NCI-H774 (cell line): ENCODE data around the gene SYT15.
"Not testable (repeated sequence)": the region's sequence is repeated elsewhere in the genome, so short reads cannot be mapped to it uniquely, and the experiment has no call there.

Experiments
- DNase-seq: peaks from one replicate; lab custom pipeline; 2025; lab: John Stamatoyannopoulos, UW

The SYT15 gene

DNA sequence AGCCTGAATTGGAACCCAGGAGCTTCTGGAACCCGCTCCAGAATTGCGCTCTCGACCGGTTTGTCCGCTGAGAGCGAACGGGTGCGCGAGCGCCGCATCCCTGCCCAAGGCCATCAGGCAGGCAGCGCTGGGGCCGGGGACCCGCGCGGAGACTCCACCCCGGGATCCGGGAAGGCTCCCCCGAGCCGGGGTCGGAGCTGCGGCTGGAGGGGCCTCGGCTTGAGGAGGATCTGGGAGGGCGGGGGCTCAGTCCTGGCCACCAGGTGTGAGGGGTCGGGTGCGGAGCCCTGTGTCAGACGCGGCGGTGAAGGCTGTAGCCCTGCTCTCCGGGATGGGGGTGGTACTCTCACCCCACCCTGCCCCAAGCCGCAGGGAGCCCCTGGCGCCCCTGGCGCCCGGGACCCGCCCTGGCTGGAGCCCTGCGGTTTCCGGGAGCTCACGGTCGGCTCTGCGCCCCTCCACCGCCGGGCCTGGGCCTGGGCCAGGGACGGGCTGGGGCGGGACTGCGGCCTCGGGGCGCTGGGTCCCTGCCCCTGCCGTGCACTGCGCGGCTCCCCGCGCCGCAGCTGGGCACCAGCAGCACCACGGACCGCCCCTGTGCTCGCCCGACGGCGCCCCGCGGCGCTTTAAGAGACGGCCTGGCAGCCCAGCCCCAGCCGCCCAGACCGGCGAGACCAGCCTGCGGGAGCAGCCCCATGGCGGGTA is at the start of gene SYT15:
Gene SYT15 (plus strand): TSS at position 655 of the 705 bp plus-strand sequence. CDS start 41 bp downstream, at position 696.
- not testable (repeated sequence) for DNase-seq

DNA sequence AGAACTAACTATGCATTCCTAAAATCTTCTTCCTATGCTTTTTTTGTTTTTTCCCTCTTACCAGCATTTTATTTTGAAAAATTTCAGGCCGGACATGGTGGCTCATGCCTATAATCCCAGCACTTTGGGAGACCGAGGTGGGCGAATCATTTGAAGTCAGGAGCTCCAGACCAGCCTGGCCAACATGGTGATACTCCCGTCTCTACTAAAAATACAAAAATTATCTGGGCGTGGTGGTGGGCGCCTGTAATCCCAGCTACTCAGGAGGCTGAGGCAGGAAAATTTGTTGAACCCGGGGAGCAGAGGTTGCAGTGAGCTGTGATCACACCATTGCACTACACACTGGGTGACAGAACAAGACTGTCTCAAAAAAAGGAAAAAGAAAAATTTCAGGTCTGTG is 49.2 kb upstream of the SYT15 start:
- DNase-seq = not testable (repeated sequence)

DNA sequence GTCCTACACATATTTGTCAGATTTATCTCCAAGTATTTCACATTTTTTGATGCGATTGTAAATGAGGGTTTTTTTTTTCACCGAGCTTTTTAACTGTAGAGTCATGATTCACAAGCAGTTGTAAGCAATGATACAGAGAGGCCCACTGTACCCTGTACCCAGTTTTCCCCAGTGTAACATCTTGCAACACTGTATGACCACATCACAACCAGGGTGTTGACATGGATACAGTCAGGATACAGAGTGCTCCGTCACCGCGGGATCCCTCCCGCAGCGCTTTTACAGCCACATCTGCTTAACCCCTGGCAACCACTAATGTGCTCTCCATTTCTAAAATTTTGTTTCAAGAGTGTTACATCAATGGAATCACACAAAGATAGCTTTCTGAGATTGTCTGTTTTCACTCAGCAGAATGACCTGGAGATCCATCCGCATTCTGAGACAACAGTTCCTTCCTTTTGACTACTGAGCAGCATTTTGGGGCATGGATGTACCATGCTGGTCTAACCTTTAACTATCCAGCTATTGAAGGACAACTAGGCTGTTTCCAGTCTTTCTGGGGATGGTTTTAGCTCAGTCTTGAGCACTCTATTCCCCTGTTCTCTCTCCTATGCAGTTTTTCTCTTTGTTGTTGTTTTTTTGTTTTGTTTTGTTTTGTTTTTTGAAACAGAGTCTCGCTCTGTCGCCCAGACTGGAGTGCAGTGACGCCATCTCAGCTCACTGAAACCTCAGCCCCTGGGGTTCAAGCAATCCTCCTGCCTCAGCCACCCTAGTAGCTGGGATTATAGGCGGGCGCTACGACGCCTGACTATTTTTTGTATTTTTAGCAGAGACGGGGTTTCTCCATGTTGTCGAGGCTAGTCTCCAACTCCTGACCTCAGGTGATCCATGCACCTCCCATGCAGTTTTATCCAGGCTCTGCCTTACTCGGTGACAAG is 48.4 kb upstream of the SYT15 start:
- no peak for DNase-seq

DNA sequence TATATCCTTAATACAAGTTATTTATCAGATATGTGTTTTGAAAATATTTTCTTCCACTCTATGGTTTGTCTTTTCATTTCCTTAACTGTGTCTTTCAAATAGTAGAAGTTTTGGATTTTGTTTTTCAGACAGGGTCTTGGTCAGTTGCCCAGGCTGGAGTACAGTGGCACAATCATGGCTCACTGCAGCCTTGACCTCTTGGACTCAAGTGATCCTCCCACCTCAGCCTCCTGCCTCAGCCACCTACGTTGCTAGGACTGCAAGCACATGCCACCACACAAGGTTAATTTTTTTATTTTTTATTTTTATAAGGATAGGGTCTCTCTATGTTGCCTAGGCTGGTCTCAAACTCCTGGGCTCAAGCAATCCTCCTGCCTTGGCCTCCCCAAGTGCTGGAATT is 46.7 kb upstream of the SYT15 start:
- DNase-seq = not testable (repeated sequence)

DNA sequence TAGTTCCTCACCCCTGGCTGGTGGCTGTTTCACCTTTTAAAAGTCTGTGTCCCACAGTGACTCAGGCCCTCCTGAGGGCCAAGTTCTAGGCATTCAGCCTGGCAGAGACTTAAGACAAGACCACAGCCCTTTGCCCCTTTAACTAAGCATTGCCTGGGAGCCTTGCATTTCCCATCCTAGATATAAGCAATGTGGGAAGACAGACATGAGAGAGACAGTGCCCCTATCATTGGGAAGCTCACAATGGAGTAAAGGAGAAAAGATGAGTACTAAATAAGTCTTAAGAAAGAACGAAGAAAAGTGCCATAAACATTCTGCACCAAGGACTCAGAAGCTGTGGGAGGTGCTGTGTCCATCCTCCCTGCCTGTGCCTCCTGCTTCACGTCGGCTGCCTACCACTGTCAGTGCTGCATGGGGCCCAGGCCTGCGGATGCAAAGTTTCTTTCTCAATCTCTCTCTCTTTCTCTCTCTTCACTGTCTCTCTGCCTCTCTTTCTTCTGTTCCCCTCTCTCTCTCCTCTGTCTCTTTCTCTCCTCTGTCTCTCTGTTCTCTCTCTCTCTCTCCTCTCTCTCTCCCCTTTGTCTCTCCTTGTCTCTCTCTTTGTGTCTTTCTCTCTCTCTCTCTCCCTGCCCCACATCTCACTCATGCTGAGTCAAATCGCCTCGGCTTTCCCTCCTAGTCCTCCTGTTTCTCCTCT is 44.0 kb upstream of the SYT15 start:
- DNase-seq = no peak

DNA sequence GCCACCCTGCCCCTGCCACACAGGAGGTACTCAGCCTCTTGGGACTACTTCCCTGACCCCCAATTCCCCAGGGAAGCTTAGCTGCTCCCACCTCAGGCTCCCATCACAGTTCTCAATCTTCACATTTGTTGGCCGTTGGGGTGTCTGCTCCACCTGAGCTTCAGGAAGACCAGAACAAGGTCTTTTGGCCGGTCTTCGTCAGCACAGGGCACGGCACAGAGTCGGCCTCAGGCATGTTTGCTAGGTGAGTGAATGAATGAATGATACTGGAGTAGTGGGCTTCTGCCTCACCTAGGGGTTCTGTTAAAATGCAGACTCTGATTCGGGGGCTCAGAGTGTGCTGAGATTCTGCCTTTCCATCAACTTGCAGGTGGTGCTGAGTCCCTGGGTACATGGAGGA is 42.8 kb upstream of the SYT15 start:
- DNase-seq = no peak

DNA sequence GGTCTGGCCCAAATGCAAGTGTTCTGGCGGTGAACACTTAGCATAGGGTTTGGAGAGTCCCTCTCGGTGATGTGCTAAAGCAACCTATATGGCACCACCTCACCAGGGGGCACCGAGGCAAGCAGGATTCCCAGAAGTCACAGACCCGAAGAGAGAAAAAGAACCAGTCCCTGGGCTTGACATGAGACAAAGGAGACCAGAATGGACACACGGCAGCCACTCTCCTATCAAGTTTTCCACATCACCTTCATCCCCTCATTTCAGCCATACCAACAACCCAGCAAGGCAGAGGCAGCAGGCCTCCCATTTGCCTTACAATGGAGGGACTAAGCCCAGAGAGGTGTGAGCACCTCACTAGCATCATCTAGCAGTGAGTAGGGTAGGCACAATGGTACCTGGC is 42.1 kb upstream of the SYT15 start:
- no peak for DNase-seq

DNA sequence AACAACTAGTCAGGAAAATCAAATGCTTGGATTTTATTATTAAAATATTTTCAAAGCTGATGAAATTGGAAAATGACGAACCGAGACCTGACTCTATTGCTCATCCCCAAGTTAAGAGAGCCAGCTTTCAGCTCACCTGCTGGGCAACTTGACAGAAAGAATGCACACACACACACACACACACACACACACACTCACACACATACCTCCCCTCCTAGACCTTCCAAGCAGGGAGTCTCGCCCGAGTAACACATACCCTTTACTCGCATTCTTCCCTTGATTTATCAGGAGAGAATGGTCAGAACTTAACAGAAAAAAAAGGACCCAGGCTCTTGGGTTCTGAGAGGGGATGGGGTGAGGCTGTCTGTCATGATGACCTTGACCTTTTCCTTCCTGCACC is 41.6 kb upstream of the SYT15 start:
- DNase-seq = no peak

DNA sequence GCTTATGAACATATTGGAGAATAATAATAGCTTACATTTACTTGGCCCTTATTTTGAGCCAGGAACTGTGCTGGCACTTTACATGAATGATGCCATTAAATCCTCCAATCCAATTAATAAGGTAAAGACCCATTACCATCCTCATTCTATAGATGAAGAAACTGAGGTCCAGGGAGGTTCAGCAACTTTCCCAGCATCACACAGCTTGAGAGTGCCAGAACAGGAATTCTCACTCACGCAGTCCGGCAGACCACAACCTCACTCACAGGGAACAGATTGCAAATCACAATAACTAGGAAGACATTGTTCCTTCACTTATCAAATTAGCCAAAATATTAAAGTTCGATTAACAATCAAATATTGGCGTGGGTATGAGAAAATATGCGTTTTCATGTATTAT is 40.8 kb upstream of the SYT15 start:
- no peak for DNase-seq

DNA sequence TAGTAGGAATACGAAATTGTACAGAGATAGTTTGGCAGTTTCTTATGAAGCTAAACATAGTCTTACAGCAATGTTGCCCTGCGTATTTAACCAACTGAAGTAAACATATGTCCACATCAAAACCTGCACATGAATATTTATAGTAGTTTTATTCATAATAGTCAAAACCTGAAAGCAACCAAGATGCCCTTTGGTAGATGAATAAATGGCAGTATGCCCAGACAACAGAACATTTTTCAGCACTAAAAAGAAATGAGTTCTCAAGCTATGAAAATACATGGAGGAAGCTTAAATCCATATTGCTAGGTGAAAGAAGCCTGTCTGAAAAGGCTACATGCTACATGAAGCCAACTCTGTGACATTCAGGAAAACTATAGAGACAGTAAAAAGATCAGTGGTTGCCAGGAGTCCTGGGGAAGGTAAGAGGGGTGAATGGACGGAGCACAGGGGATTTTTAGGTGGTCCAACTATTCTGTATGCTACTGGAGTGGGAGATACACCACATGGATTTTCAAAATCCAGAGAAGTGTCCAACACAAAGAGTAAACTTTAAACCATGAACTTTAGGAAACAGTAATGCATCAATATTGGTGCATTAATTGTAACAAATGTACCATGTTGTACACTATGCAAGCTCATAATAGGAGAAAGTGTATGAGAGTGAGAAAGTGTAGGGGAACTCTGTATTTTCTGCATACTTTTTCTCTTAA is 40.1 kb upstream of the SYT15 start:
- DNase-seq = no peak

DNA sequence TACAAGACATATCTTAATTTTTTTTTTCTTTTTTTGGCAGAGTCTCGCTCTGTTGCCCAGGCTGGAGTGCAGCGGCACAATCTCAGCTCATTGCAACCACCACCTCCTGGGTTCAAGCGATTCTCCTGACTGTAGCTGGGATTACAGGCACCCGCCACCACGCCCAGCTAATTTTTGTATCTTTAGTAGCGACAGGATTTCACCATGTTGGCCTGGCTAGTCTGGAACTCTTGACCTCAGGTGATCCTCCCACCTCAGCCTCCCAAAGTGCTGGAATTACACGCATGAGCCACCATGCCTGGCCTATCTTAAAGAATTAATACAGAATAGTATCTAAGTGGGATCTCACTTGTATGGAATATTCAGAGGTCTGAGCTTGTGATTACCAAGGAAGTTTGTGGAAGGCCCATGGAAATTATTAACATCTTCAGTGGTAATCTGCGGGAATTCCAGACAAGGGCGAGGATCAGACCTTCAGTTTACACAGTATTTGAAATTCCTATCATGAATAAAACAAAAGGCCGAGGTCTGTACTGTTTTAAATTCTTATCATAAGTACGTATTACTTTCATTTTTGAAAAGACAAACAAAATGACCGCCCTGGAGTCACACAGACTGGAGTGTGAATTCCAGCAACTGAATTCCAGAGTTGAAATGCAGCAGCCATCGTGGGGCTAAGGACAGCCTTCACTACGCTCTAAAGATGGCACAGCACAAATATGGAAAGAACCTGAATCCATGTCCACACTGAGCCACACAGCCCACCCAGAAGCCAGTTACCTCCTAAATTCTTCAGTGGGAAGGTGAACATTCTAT is 39.1 kb upstream of the SYT15 start:
- DNase-seq = no peak

DNA sequence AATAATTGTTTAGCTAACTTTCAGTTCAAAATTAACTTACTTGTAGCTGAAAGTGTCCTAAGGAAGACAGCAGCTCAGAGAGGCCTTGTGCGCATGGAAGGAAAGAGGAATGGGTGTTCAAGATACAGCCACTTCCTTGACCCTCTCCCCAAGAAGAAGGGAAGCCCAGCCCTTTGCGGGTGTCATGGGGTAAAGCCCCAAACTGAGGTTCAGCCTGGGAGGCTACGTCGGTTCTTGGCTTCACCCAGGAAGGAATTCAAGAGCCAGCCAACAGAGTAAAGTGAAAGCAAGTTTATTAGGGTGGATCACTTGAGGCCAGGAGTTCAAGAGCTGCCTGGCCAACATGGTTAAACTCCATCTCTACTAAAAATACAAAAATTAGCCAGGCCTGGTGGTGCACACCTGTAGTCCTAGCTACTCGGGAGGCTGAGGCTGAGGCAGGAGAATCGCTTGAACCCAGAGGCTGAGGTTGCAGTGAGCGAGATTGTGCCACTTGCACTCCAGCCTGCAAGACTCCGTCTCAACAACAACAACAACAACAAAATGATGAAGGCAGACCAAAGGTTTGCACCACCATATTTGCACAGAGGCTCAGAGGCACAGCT is 38.4 kb upstream of the SYT15 start:
- no peak for DNase-seq

DNA sequence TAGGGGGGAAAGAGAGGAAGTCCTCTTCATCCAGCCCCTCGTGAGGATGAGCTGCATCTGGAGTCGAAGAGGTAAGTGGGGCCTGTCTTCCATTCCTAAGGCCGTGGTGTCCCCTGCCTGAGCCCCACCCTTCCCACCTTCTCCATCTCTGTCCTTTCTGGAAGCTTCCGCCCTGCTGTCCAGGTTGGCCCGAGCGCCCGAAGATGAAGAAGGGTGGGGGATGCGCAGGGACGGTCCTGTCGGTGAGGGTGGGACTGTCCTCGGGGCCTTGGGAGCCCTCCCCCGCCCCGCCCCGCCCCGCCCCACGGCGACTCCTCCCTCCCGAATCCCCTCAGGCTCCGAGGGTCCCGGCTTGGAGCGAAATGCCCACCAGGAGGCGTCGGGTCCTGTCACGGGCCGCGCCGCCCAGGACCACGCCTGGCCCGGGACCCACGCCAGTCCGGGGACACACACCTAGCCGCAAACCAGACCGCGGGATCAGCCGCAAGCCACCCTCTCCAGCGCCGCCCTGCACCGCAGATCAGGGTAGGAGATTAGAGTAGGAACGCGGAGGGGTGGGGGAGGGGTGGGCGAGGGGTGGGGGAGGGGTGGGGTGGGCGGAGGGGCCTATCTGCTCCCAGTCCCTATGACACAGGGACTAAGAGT is 37.8 kb upstream of the SYT15 start:
- DNase-seq = no peak

DNA sequence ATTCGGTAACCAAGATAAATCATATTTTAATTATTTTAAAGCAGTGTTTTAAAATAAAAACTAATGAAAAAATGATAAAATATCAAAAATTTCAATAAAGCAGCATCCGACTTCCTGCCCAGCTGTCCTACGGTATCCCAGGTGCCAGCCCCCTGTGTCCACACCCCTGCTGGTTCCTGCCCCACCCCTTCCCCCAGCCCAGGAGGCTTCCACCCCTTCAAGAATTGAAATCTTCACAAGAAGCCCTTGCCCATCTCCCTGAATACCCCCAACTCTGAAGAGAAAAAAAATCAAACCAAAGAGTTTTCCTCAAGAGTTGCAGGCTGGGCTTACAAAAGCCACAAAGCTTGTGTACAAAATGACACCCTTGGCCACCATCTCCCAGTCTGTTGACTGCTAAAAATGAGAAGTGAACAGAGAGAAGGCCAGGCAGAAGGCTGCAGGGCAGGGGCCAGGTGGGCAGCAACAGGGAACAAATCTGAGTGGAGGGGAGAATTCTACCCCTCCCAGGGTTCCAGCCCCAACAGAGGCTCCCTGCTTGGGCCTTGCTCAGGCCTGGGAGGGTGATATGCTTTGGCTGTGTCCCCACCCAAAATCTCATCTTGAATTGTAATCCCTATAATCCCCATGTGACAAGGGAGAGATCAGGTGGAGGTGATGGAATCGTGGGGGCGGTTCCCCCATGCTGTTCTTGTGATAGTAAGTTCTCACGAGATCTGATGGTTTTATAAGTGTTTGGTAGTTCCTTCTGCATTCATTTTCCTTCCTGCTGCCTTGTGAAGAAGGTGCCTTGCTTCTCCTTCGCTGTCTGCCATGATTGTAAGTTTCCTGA is 37.0 kb upstream of the SYT15 start:
- no peak for DNase-seq

DNA sequence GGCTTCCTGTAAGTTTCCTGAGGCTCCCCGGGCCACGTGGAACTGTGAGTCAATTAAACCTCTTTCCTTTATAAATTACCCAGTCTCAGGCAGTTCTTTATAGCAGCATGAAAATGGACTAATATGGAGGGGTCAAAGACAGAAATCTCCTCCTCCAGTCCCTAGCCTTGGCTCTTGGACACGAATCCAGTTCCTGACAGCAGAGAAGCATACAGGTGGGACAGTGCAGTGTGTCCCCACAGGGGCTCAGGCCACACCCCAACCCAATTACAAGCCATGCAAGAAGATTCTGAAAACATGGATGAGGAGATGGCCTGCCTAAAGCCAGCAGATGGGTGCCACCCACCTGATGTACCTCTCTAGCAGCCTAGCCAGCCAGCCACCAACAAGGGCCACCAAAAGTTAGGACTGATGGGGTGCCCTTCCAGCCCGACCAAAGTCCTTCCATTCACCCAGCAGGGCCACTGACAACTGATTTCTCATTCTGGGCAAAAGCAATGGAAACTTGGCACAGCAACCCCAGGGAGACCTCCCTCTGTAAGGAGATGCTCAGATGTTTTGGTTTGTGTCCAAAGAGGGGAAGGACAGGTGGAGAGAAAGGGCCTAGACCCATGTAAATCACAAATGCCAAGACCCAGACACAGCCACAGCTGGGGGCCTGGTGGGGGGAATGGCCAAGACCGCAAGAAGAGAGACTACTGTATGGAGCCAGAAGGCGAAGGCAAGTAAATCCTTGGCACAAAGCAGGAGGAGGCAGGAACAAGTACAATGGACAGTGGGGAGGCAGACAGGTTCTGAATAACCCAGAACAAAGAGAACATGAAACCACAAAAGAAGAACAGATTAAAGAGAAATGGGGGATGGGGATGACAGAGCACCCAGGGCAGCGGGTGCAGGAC is 36.1 kb upstream of the SYT15 start:
- no peak for DNase-seq

DNA sequence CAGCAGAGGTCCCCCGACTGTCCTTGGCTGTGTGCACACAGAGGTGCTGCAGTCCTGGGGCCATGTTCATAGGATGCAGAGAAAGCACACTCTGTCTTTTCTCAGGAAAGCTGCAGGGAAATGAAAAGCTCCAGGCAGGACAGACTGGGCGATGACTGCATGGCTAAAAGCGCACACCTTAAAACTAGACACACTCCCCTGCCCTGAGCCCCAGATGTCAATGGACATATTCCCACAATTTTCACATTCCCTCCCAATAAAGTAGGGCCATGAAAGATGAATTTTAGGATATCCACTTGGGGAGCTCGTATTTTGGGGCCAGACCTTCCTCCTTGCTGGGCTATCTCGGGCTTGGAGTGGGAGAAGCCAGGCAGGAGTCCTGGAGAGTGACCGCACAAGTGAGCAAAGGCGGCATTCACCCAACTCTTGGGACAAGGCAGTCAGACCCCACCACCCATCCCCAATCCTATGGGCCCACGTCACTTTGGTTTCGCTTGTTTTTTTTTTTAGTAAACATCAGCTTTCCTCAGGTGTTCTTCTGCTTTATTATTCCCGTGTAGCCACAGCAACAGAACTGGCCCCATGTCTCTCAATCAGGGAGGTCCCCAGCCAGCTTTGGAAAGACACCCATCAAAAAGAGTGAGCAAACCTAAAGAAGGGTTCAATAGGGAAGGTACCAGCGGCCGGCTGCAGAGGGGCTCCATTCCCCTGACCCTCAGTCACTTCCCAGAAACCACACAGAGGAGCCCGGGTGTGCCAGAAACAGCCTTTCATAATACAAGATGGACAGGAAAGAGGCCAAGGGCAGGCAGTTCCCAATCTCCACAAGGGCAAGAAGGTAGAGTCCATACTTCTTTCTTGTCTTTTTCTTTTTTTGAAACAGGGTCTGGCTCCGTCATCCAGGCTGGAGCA is 35.2 kb upstream of the SYT15 start:
- no peak for DNase-seq
